ENCODE data around the gene PSMB1. TPM values are rescaled to one million over a fixed set of nuclear protein-coding genes. Genes with fewer than 3 reads are reported as not detected.

Gene PSMB1
- total and polyA plus RNA-seq, 9 of the 15 experiments (the other 6 are each of a cell fraction or from before 2014, with no cell fraction given) = 447 to 2,953 (median 884) TPM

- TF ChIP-seq TGIF2 (CRISPR knock-in tag; IDR thresholded peaks at IDR 0.05) = no peak
- TF ChIP-seq MXD1 (CRISPR knock-in tag; IDR thresholded peaks at IDR 0.05; ENCODE audit: borderline replicate concordance, poor library complexity, severe bottlenecking) = peak; percentile 67
- TF ChIP-seq PURB (CRISPR knock-in tag; IDR thresholded peaks at IDR 0.05; ENCODE audit: low read depth) = no peak
- peak; percentile 94 for TF ChIP-seq CREM (IDR thresholded peaks at IDR 0.05; ENCODE audit: low read depth)
- no peak for TF ChIP-seq PTRF (tag; IDR thresholded peaks at IDR 0.05)
- TF ChIP-seq ARHGAP35 (IDR thresholded peaks at IDR 0.05; ENCODE audit: partially characterized antibody) = no peak
- no peak for TF ChIP-seq RAD51 (IDR thresholded peaks at IDR 0.05; ENCODE audit: borderline replicate concordance, low read depth)
- peak; percentile 33; the same call in 1 of the 2 replicates for TF ChIP-seq SPI1 (IDR thresholded peaks at IDR 0.05; ENCODE audit: borderline replicate concordance, low read depth, low read length)
- no peak for TF ChIP-seq OTX1 (CRISPR knock-in tag; IDR thresholded peaks at IDR 0.05)
- TF ChIP-seq RERE (CRISPR knock-in tag; IDR thresholded peaks at IDR 0.05; ENCODE audit: borderline replicate concordance) = no peak
- TF ChIP-seq TFAM (CRISPR knock-in tag; conservative IDR thresholded peaks at IDR 0.05) = no peak
- peak in 1 of 2 experiments; percentile 97; a peak in 2 of 4 replicates for TF ChIP-seq BCLAF1 (IDR thresholded peaks at IDR 0.05; ENCODE audit: borderline replicate concordance in 1 of 2, control insufficient read depth in 1 of 2, low read depth in 2 of 2, low read length in 1 of 2)
- TF ChIP-seq ZNF592 (IDR thresholded peaks at IDR 0.05) = peak; percentile 56; the same call in 1 of the 2 replicates
These were observed 31.3 kb upstream of the PSMB1 start, which contains the start of gene PDCD2 (continued) for GRCh38 chr6:170584181-170584953.

All from K562 (cell line).